ENCODE measurements around the gene TMEM231. TPM values are rescaled to one million over a fixed set of nuclear protein-coding genes. Genes with fewer than 3 reads are reported as not detected.

The TMEM231 gene
- total RNA-seq, 1 experiment from 2014 or later = 6.6 TPM

- POLR2A ChIA-PET = no interaction called here
- Mint-ChIP-seq H3K36me3 (ENCODE audit: insufficient read depth, unreplicated experiment) (peaks cover 21% of the 10 kb centered on the region), H3K4me1 (ENCODE audit: low read depth, unreplicated experiment) (peaks cover 7% of the 10 kb centered on the region), H3K27ac (ENCODE audit: unreplicated experiment) (no peak overlapping the region), H3K27me3 (ENCODE audit: insufficient read depth, unreplicated experiment) (no peaks in the 10 kb centered on the region), H3K9me3 (ENCODE audit: unreplicated experiment) (no peaks in the 10 kb centered on the region), H3K4me3 (ENCODE audit: unreplicated experiment) (no peak overlapping the region)
- Histone ChIP-seq H3K9me3 (no peaks in the 10 kb centered on the region), H3K4me3 (ENCODE audit: low read depth, low read length) (no peak overlapping the region), H3K27me3 (replicated peaks; ENCODE audit: control insufficient read depth, insufficient read depth, low read length) (no peaks in the 10 kb centered on the region), H3K36me3 (ENCODE audit: control insufficient read depth, insufficient read depth, low read length) (no peaks in the 10 kb centered on the region), H3K4me1 (no peaks in the 10 kb centered on the region)
- no peak for DNase-seq
- BruUV-seq (replicated peaks) = no TSS peak
- CTCF ChIA-PET = no interaction called here
- TF ChIP-seq, protein P1, sequence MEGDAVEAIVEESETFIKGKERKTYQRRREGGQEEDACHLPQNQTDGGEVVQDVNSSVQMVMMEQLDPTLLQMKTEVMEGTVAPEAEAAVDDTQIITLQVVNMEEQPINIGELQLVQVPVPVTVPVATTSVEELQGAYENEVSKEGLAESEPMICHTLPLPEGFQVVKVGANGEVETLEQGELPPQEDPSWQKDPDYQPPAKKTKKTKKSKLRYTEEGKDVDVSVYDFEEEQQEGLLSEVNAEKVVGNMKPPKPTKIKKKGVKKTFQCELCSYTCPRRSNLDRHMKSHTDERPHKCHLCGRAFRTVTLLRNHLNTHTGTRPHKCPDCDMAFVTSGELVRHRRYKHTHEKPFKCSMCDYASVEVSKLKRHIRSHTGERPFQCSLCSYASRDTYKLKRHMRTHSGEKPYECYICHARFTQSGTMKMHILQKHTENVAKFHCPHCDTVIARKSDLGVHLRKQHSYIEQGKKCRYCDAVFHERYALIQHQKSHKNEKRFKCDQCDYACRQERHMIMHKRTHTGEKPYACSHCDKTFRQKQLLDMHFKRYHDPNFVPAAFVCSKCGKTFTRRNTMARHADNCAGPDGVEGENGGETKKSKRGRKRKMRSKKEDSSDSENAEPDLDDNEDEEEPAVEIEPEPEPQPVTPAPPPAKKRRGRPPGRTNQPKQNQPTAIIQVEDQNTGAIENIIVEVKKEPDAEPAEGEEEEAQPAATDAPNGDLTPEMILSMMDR (IDR thresholded peaks at IDR 0.05; ENCODE audit: insufficient read depth in 1 of 2, low read depth in 1 of 2, low read length in 1 of 2, severe bottlenecking in 1 of 2, unreplicated experiment in 1 of 2) = no peak
- intact Hi-C loops (cut with micrococcal nuclease; ENCODE audit: unreplicated experiment) = no loop called here
These were observed 41.8 kb downstream of the TMEM231 start for GRCh38 chr16:75514296-75514695.

DNA sequence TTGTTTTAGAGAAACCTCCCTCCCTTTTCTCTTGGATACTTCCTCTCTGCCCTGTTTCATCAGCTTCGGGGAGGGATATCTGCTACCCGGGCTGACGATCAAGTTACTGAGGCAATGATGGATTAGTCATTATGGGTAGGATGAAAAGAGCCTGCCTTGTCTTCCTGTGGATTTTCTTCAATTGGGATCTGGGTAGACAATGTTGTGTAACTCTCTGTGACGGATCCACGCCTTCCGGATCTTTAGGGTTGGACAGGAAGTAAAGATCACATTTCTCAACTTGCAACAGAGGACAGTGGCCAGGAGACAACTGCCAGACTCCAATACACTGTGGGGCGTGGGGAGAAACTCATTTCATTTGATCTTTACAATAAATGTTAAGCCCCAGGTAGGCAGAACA is 49.5 kb downstream of the TMEM231 start:
- H3K27me3 ChIP-seq (replicated peaks; ENCODE audit: control insufficient read depth, insufficient read depth, low read length) = no peaks in the 10 kb centered on the region
- Mint-ChIP-seq H3K36me3 (ENCODE audit: insufficient read depth, unreplicated experiment) (no peaks in the 10 kb centered on the region), H3K4me3 (ENCODE audit: unreplicated experiment) (no peak overlapping the region), H3K27me3 (ENCODE audit: insufficient read depth, unreplicated experiment) (peaks cover 9% of the 10 kb centered on the region), H3K9me3 (ENCODE audit: unreplicated experiment) (no peaks in the 10 kb centered on the region), H3K27ac (ENCODE audit: unreplicated experiment) (no peak overlapping the region), H3K4me1 (ENCODE audit: low read depth, unreplicated experiment) (no peaks in the 10 kb centered on the region)
- no peaks in the 10 kb centered on the region for H3K36me3 ChIP-seq (ENCODE audit: control insufficient read depth, insufficient read depth, low read length)
- POLR2A ChIA-PET = no interaction called here
- no TSS peak for BruUV-seq (replicated peaks)
- no peaks in the 10 kb centered on the region for H3K4me1 ChIP-seq
- TF ChIP-seq, protein P1 (IDR thresholded peaks at IDR 0.05; ENCODE audit: insufficient read depth in 1 of 2, low read depth in 1 of 2, low read length in 1 of 2, severe bottlenecking in 1 of 2, unreplicated experiment in 1 of 2) = no peak
- DNase-seq = no peak
- CTCF ChIA-PET = no interaction called here
- no peaks in the 10 kb centered on the region for H3K9me3 ChIP-seq
- no peak overlapping the region for H3K4me3 ChIP-seq (ENCODE audit: low read depth, low read length)
- intact Hi-C loops (cut with micrococcal nuclease; ENCODE audit: unreplicated experiment) = no loop called here

DNA sequence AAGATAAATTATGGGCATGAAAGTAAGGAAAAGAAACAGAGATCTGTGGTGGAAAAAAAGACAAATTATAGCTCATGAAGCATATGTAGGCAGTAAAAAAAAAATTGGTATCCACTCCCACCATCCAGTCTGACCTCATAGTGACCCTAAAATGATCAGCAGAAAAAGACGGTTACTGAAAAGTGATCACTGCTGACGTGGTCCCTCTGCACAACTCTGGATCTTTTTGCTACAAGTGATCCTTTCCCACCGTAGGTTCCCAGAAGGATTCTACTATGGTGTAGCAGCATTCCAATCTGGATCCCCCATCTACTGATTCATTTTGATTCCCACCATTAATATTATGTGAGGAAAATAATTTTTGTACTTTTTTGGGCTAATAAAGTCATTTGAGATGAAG is 49.9 kb downstream of the TMEM231 start:
- Histone ChIP-seq H3K4me1 (no peaks in the 10 kb centered on the region), H3K9me3 (no peaks in the 10 kb centered on the region), H3K4me3 (ENCODE audit: low read depth, low read length) (no peak overlapping the region), H3K27me3 (replicated peaks; ENCODE audit: control insufficient read depth, insufficient read depth, low read length) (no peaks in the 10 kb centered on the region), H3K36me3 (ENCODE audit: control insufficient read depth, insufficient read depth, low read length) (no peaks in the 10 kb centered on the region)
- CTCF ChIA-PET = no interaction called here
- H3K9me3 Mint-ChIP-seq (ENCODE audit: unreplicated experiment) = no peaks in the 10 kb centered on the region
- H3K4me3 Mint-ChIP-seq (ENCODE audit: unreplicated experiment) = no peak overlapping the region
- intact Hi-C loops (cut with micrococcal nuclease; ENCODE audit: unreplicated experiment) = no loop called here
- no peak for DNase-seq
- TF ChIP-seq, protein P1 (IDR thresholded peaks at IDR 0.05; ENCODE audit: insufficient read depth in 1 of 2, low read depth in 1 of 2, low read length in 1 of 2, severe bottlenecking in 1 of 2, unreplicated experiment in 1 of 2) = no peak
- H3K4me1 Mint-ChIP-seq (ENCODE audit: low read depth, unreplicated experiment) = no peaks in the 10 kb centered on the region
- no peak overlapping the region for H3K27ac Mint-ChIP-seq (ENCODE audit: unreplicated experiment)
- peaks cover 9% of the 10 kb centered on the region for H3K27me3 Mint-ChIP-seq (ENCODE audit: insufficient read depth, unreplicated experiment)
- no peaks in the 10 kb centered on the region for H3K36me3 Mint-ChIP-seq (ENCODE audit: insufficient read depth, unreplicated experiment)
- POLR2A ChIA-PET = no interaction called here
- no TSS peak for BruUV-seq (replicated peaks)
